IMR-90 (cell line): ENCODE data around the gene PGGT1B. TPM values are rescaled to one million over a fixed set of nuclear protein-coding genes. Genes with fewer than 3 reads are reported as not detected.
A peak's percentile ranks its signal among the peaks of the same experiment; 100 is the strongest.

ENCODE experiments used
- ATAC-seq: fragments of 200-7000 bp; cut with Tn5 transposase; 2 replicates; pipeline ENCODE4 v1.9.1; 2020; ENCODE audit warnings: low read depth, mild to moderate bottlenecking, moderate library complexity
- BruUV-seq: library from RNA; stranded (reverse); fragments of 400-500 nt; replicated peaks from 2 replicates; lab custom pipeline; 2021; lab: Mats Ljungman, UMichigan
- CTCF ChIA-PET: fragments of 300-600 bp; formaldehyde crosslinking; extraction: SDS; loops from one replicate; lab custom pipeline; 2021; ENCODE audit warnings: antibody characterized with exemption; lab: Yijun Ruan, JAX
- POLR2A ChIA-PET: fragments of 300-600 bp; sonication (Branson Sonifier 250); formaldehyde crosslinking; loops from one replicate; lab custom pipeline; 2022; ENCODE audit warnings: antibody characterized with exemption; ENCODE audit not compliant: unreplicated experiment; lab: Charles Lee
- DNase-seq: peaks from one replicate; pipeline ENCODE4 v3.0.0; 2013
- H2AFZ ChIP-seq: replicated peaks from 2 replicates; pipeline ENCODE3; 2013; ENCODE audit warnings: low read length, mild to moderate bottlenecking; ENCODE audit not compliant: poor library complexity
- H2AK5ac ChIP-seq: 2 replicates; pipeline ENCODE4 v1.6.1; 2013; ENCODE audit warnings: low read depth, low read length, inconsistent platforms
- H2AK9ac ChIP-seq: replicated peaks from 2 replicates; pipeline ENCODE3; 2013; ENCODE audit warnings: mild to moderate bottlenecking, low read depth, low read length, moderate library complexity; ENCODE audit not compliant: poor library complexity
- H2BK120ac ChIP-seq: 2 replicates; pipeline ENCODE4 v1.6.1; 2013; ENCODE audit warnings: low read depth, low read length, inconsistent platforms
- H2BK15ac ChIP-seq: 3 replicates; pipeline ENCODE4 v1.6.1; 2013; ENCODE audit warnings: low read depth, low read length, inconsistent platforms
- H2BK20ac ChIP-seq: 2 replicates; pipeline ENCODE4 v1.6.1; 2013; ENCODE audit warnings: low read depth, mild to moderate bottlenecking, inconsistent platforms, low read length, moderate library complexity
- H2BK5ac ChIP-seq: 2 replicates; pipeline ENCODE4 v1.6.1; 2013; ENCODE audit warnings: mild to moderate bottlenecking, low read depth, low read length, inconsistent platforms; ENCODE audit not compliant: poor library complexity, severe bottlenecking
- H3K14ac ChIP-seq: replicated peaks from 2 replicates; pipeline ENCODE4 v1.6.1; 2013; ENCODE audit warnings: low read depth, low read length, inconsistent platforms
- H3K18ac ChIP-seq: 2 replicates; pipeline ENCODE4 v1.6.1; 2013; ENCODE audit warnings: low read depth, low read length, control low read depth
- H3K23ac ChIP-seq: 2 replicates; pipeline ENCODE4 v1.6.1; 2013; ENCODE audit warnings: low read depth, low read length, inconsistent platforms
- H3K27ac ChIP-seq: 2 replicates; pipeline ENCODE4 v1.5.1; 2013; ENCODE audit warnings: mild to moderate bottlenecking, control low read depth, low read length; ENCODE audit not compliant: insufficient read depth
- H3K27me3 ChIP-seq: 2 replicates; pipeline ENCODE4 v1.6.1; 2013; ENCODE audit warnings: low read length; ENCODE audit not compliant: control insufficient read depth, insufficient read depth
- H3K36me3 ChIP-seq: 2 replicates; pipeline ENCODE4 v1.6.1; 2013; ENCODE audit warnings: low read length, mixed read lengths; ENCODE audit not compliant: control insufficient read depth, insufficient read depth
- H3K4ac ChIP-seq: 2 replicates; pipeline ENCODE4 v1.6.1; 2013; ENCODE audit warnings: low read depth, low read length, inconsistent platforms
- H3K4me1 ChIP-seq: 2 replicates; pipeline ENCODE4 v1.6.1; 2013; ENCODE audit warnings: low read length, mixed read lengths; ENCODE audit not compliant: control insufficient read depth, insufficient read depth
- H3K4me2 ChIP-seq: 2 replicates; pipeline ENCODE4 v1.6.1; 2013; ENCODE audit warnings: low read depth, mild to moderate bottlenecking, control low read depth, low read length, moderate library complexity
- H3K4me3 ChIP-seq: 2 replicates; pipeline ENCODE4 v1.5.1; 2013; ENCODE audit warnings: low read depth, mild to moderate bottlenecking, control low read depth, low read length, moderate library complexity; ENCODE audit not compliant: insufficient read depth
- H3K56ac ChIP-seq: 2 replicates; pipeline ENCODE4 v1.6.1; 2013; ENCODE audit warnings: low read length, inconsistent platforms; ENCODE audit not compliant: insufficient read depth; ENCODE audit errors: extremely low read depth
- H3K79me1 ChIP-seq, 2 experiments: 2 replicates each; pipeline ENCODE4 v1.6.1; 2013; ENCODE audit warnings: low read length in 2 of 2, inconsistent platforms in 1 of 2, low read depth in 1 of 2
- H3K9ac ChIP-seq: 2 replicates; pipeline ENCODE4 v1.6.1; 2013; ENCODE audit warnings: low read depth, low read length, control low read depth
- H3K9me1 ChIP-seq: 2 replicates; pipeline ENCODE4 v1.6.1; 2013; ENCODE audit warnings: low read length, inconsistent platforms; ENCODE audit not compliant: insufficient read depth
- H3K9me3 ChIP-seq: 2 replicates; pipeline ENCODE4 v1.6.1; 2013; ENCODE audit warnings: low read length; ENCODE audit not compliant: control insufficient read depth, insufficient read depth
- H4K20me1 ChIP-seq: 2 replicates; pipeline ENCODE4 v1.6.1; 2013; ENCODE audit warnings: low read length, inconsistent platforms; ENCODE audit not compliant: insufficient read depth
- H4K5ac ChIP-seq: 2 replicates; pipeline ENCODE4 v1.6.1; 2013; ENCODE audit warnings: mild to moderate bottlenecking, low read depth, low read length, control low read depth
- H4K8ac ChIP-seq, 2 experiments: 2 replicates each; pipeline ENCODE4 v1.6.1; 2013; ENCODE audit warnings: low read depth in 2 of 2, low read length in 2 of 2, control low read depth in 1 of 2, inconsistent platforms in 1 of 2
- H4K91ac ChIP-seq: 2 replicates; pipeline ENCODE4 v1.6.1; 2013; ENCODE audit warnings: low read depth, low read length, inconsistent platforms; ENCODE audit not compliant: insufficient read depth
- MXI1 ChIP-seq: IDR thresholded peaks from 2 replicates; pipeline ENCODE4 v1.6.1; 2012; ENCODE audit warnings: low read depth, mild to moderate bottlenecking, low read length, moderate library complexity, borderline replicate concordance
- POLR2A ChIP-seq: IDR thresholded peaks from 2 replicates; pipeline ENCODE4 v1.6.1; 2012; ENCODE audit warnings: mild to moderate bottlenecking, low read depth, low read length
- SMC3 ChIP-seq: fragments of 150-350 bp; IDR thresholded peaks from 2 replicates; pipeline ENCODE4 v1.6.1; 2016; ENCODE audit warnings: low read depth, mild to moderate bottlenecking, antibody characterized with exemption, low read length, moderate library complexity
- whole genome bisulfite sequencing, 2 experiments: methylation state at CpG; one replicate each; pipeline versions ENCODE4 v1.1.5 to v1.1.7; 2013; ENCODE audit warnings: missing lambda C conversion rate in 2 of 2; ENCODE audit not compliant: insufficient read length in 1 of 2; ENCODE audit errors: extremely low coverage in 2 of 2; 5-methylcytosine and 5-hydroxymethylcytosine counted together
- dilution Hi-C: fragments of 300-500 bp; cut with HindIII; formaldehyde crosslinking; loops from one replicate; pipeline ENCODE4 v1.14.3; 2018; ENCODE audit warnings: low sequenced_read_pairs; ENCODE audit not compliant: unreplicated experiment
- in situ Hi-C: fragments of 300-500 bp; cut with MboI; formaldehyde crosslinking; loops from 3 replicates; pipeline ENCODE4 v1.14.3; 2019; ENCODE audit warnings: low sequenced_read_pairs, inconsistent platforms, mixed read lengths
- intact Hi-C: fragments of 100-400 bp; cut with micrococcal nuclease; formaldehyde crosslinking; loops from 2 replicates; pipeline ENCODE4 v1.10.0; 2022
- polyA plus RNA-seq, 3 experiments: library from polyadenylated mRNA; depleted of rRNA; stranded (reverse); fragments of >200 nt; gene quantifications; 2 replicates each; pipeline ENCODE4 v1.2.3, GENCODE V29; 2012; ENCODE audit warnings: low replicate concordance in 1 of 3
- total RNA-seq: library from RNA; depleted of rRNA; stranded (reverse); fragments of >200 nt; gene quantifications from 2 replicates; pipeline ENCODE4 v1.2.3, GENCODE V29; 2012

PGGT1B gene
- total and polyA plus RNA-seq, 2 of the 4 experiments (the other 2 are of a cell fraction), result 2.1 to 19.2 TPM

DNA sequence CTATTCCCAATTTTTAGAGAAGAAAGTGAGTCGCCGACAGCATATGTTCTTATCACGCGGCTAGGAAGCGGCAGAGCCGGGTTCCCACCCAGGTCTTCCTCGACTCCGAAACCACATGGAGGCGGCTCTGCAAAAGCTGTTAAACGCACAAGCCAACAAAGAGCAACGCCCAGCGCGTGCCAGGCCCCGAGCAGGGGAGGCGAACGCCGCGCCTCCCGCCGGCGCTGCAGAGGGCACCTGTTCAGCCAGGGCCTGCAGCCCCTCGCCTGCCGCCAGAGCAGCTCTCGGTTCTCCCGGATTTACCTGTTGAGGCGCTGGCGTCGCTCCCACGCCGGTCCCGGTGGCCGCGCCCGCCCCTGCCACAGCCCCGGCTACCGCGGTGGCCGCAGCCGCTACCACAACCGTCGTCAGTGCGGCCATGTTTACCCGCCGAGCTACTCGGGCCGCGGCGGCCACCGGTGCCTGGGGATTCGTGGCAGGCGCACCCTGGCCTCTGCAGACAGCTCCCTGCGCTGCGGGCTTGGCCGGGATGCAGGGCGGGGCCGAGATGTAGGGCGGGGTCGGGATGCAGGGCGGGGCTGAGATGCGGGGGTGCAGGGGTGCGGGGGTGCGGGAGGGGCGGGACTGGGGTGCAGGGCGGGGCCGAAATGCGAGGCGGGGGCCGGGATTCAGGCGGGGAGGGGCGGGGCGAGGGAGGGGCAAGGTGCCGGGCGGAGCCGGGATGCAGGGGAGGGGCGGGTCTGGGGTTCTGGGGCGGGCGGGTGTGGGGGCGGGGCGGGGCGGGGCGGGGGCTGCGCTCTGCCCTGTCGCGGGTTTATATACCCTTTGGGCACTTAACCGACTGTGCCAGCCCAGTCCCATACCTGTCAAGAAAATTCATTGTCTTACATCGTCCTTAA, 33.7 kb upstream of the PGGT1B start, which contains the start of gene CCDC112:
Gene CCDC112, minus strand, starts transcription at position 531 of the 899 bp plus-strand sequence. Its CDS starts 111 bp downstream, at position 420.
- no peaks in the 10 kb centered on the region for H3K36me3 ChIP-seq
- 0% methylated on average over 11 of the region's 86 CpGs; no CpG with 5 or more reads in 1 of the 2 experiments for WGBS, 2 experiments
- peaks cover 2% of the 10 kb centered on the region; the same call in 1 of the 2 replicates for H3K9me3 ChIP-seq
- POLR2A ChIA-PET, result interaction anchor here (0.7 kb wide), 1 partner anchor 225 kb away, joined by 3 read pairs; no protein-coding TSS in a partner anchor
- H2AFZ ChIP-seq, result peak within 1 kb of the TSS; percentile 93
- CTCF ChIA-PET, result interaction anchor here (0.6 to 1.0 kb wide), 3 partner anchors 8 to 13 kb away, joined by 3 read pairs; no protein-coding TSS in a partner anchor
- peak within 1 kb of the TSS; percentile 8; the same call in 1 of the 2 replicates for H3K56ac ChIP-seq
- no peak within 1 kb of the TSS for H2BK5ac ChIP-seq
- peak within 1 kb of the TSS; percentile 96 for H3K23ac ChIP-seq
- H4K91ac ChIP-seq, result peak within 1 kb of the TSS; percentile 37
- H4K20me1 ChIP-seq, result no peaks in the 10 kb centered on the region
- H2AK9ac ChIP-seq, result peak within 1 kb of the TSS; percentile 74
- TF ChIP-seq POLR2A (0 out of 2 replicates have a peak, but pooled peaks have one; percentile 29), MXI1 (0 out of 2 replicates have a peak, but pooled peaks have one; percentile 37), SMC3 (no peak)
- peak within 1 kb of the TSS; percentile 68 for H3K4me3 ChIP-seq
- H2BK120ac ChIP-seq, result no peak within 1 kb of the TSS
- ATAC-seq (peak; percentile 96), DNase-seq (peak; percentile 66)
- peak within 1 kb of the TSS; percentile 96 for H3K4me2 ChIP-seq
- H3K9ac ChIP-seq, result peak within 1 kb of the TSS; percentile 81
- peak within 1 kb of the TSS; percentile 32 to 51; a peak in 2 of 4 replicates for H4K8ac ChIP-seq
- H3K14ac ChIP-seq, result peak within 1 kb of the TSS; percentile 69
- H3K79me1 ChIP-seq, result peaks cover 22 to 33% of the 10 kb centered on the region in 2 experiments
- dilution Hi-C loops (no loop called here), in situ Hi-C loops (loop anchor here (25.0 kb wide), 1 partner anchor 541 kb away; the partner anchor contains the start of genes AP3S1 and ATG12), intact Hi-C loops (loop anchor here (5.0 kb wide), 2 partner anchors 34 to 546 kb away; partner anchors contain the start of genes AP3S1, ATG12 and PGGT1B)
- H3K18ac ChIP-seq, result no peak within 1 kb of the TSS
- peak within 1 kb of the TSS; percentile 23; the same call in 1 of the 2 replicates for H3K27ac ChIP-seq
- peak within 1 kb of the TSS; percentile 38; the same call in 1 of the 2 replicates for H4K5ac ChIP-seq
- H2BK15ac ChIP-seq, result no peak within 1 kb of the TSS
- peak within 1 kb of the TSS; percentile 45 for H3K4ac ChIP-seq
- H2AK5ac ChIP-seq, result peak within 1 kb of the TSS; percentile 49; the same call in 1 of the 2 replicates
- no peaks in the 10 kb centered on the region for H3K9me1 ChIP-seq
- H3K4me1 ChIP-seq, result no peaks in the 10 kb centered on the region
- H3K27me3 ChIP-seq, result no peaks in the 10 kb centered on the region; the same call in 1 of the 2 replicates
- no peak within 1 kb of the TSS for H2BK20ac ChIP-seq
- BruUV-seq, result no TSS peak
